Stimulated activated CD4-positive, alpha-beta T cell treated with anti-CD3 and anti-CD28 coated beads, Interleukin-4, amount 100 ng/mL, for 24 hours (primary cell): ENCODE measurements around the gene RHBDF1.

ENCODE experiments used
- DNase-seq: peaks from one replicate; pipeline ENCODE4 v3.0.0-alpha.2; 2020

The RHBDF1 gene

GRCh38 chr16:91484-91883 is 19.1 kb upstream of the RHBDF1 start:
- DNase-seq: no peak

GRCh38 chr16:89391-90302 is 17.2 kb upstream of the RHBDF1 start:
- no peak for DNase-seq

GRCh38 chr16:88613-89012 is 16.2 kb upstream of the RHBDF1 start:
- no peak for DNase-seq

DNA sequence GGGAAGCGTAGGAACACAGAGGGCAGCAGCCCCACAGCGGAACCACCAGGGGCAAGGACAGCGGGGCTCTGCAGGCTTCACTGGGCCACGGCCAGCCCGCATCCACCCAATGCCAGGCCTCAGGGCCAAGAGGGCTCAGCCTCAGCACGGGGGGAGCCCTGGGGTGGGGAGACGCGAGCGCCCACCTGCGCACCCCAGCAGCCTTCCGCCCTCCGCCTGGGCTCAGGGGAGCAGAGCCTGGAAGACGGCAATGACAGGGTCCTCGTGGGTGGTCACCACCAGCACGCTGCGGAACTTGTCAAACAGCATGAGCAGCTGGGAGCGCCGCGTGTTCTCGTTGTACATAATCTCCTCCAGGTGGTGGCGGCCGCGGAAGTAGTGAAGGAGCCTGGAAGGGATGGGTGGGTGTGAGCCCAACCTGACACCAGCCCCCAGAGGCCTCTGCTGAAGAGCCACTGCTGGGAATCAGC is 14.1 kb upstream of the RHBDF1 start:
- DNase-seq: no peak

GRCh38 chr16:85865-86264 is 13.4 kb upstream of the RHBDF1 start:
- no peak for DNase-seq

DNA sequence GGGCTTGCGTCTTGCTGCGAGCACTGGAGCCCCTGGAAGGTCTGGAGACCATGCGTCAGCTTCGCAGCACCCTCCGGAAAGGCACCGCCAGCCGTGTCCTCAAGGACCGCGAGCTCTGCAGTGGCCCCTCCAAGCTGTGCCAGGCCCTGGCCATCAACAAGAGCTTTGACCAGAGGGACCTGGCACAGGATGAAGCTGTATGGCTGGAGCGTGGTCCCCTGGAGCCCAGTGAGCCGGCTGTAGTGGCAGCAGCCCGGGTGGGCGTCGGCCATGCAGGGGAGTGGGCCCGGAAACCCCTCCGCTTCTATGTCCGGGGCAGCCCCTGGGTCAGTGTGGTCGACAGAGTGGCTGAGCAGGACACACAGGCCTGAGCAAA is 13.0 kb upstream of the RHBDF1 start:
- DNase-seq: no peak

- peak; percentile 60 for DNase-seq
Observed at GRCh38 chr16:84718-85406, 12.4 kb upstream of the RHBDF1 start.

- no peak for DNase-seq
Observed at GRCh38 chr16:83781-84615, 11.6 kb upstream of the RHBDF1 start.

DNA sequence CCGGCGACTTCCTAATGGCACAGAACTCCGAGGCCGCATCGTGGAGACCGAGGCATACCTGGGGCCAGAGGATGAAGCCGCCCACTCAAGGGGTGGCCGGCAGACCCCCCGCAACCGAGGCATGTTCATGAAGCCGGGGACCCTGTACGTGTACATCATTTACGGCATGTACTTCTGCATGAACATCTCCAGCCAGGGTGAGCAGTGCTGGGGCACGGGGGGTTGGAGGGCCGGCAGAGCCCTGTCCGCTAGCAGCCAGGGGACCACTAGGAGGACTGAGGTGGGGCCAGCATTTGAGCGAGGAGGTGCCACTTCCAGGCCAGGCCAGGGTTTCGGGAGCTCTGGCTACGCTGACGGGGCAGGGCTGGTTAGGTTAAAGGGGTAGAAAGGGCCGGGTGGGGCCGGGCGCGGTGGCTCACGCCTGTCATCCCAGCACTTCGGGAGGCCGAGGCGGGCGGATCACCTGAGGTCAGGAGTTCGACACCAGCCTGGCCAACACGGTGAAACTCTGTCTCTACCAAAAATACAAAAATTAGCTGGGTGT is 10.7 kb upstream of the RHBDF1 start:
- no peak for DNase-seq

DNA sequence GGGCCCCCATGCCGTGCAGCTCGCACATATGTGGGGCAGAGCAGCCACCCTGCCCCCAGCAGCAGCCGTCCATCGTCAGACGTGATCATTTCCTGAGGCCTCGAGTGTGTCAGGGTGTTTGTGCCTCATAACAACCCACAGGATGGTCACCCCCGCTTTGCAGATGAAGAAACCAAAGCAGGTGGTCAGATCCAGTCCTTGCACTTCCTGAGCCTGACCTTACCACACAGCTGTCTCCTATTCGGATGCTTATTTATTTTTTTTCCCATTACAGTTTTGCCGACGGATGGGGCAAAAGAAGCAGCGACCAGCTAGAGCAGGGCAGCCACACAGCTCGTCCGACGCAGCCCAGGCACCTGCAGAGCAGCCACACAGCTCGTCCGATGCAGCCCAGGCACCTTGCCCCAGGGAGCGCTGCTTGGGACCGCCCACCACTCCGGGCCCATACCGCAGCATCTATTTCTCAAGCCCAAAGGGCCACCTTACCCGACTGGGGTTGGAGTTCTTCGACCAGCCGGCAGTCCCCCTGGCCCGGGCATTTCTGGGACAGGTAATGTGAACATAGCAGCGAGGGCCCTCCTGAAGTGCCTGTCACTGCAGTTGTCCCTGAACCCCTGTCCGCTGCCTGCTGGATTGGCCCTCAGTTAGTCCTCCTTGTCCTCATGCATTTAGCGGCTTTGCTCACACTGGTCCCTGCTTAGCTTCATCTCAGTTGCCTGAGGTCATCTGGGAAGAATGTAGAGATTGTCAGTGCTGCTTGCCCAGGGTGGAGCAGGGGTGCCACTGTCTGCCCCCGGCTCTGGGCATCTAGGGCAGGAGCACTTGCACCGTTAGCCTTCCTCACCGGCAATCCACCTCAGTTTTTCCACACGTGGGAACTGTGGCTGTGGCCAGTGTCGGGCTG is 7.0 kb upstream of the RHBDF1 start:
- no peak for DNase-seq

- no peak for DNase-seq
Observed at GRCh38 chr16:78444-79150, 6.2 kb upstream of the RHBDF1 start.

GRCh38 chr16:77807-78443 is 5.5 kb upstream of the RHBDF1 start, which contains the start of gene MPG:
MPG (plus strand) TSS chr16:78225; CDS start chr16:78310, 85 bp downstream.
- peak; percentile 85 for DNase-seq

GRCh38 chr16:77273-77806 is 4.9 kb upstream of the RHBDF1 start:
- DNase-seq: peak; percentile 33

DNA sequence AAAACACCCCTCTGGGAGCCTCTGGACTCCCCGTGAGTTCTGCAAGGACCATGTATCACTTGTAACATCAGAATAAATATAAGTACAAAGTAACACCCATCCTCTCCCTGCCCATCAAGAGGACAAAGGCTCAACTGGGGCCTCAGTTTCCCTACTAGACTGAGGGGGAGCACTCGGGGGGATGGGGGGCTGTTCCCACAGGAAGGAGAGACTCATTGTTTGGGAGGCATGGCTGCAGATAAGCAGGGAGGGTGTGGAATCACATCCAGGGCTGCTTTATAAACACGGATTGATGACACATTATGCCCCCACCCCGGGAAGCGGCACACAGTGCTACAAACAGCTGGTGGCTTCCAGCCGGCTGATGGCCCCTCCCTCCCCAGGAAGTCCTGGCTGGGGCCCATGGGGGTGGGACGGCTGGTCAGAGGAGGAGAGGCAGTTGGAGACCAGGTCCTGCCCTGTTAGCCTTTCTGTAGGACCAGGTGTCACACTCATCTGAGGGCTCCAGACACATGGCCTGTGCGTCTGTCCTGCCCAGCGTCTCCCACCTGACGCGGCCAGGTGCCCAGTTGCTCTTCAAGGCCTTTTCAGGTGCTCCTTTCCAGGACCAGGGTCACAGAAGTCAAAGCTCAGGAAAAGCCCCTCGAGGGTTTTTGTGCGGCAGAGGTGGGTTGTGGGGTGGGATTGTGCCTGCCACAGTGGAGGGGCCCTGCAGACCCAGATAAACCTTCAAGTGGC is 4.3 kb upstream of the RHBDF1 start:
- DNase-seq: no peak

- no peak for DNase-seq
Observed at GRCh38 chr16:75580-76501, 3.4 kb upstream of the RHBDF1 start.

- DNase-seq: no peak
Observed at GRCh38 chr16:74747-75334, 2.4 kb upstream of the RHBDF1 start.

DNA sequence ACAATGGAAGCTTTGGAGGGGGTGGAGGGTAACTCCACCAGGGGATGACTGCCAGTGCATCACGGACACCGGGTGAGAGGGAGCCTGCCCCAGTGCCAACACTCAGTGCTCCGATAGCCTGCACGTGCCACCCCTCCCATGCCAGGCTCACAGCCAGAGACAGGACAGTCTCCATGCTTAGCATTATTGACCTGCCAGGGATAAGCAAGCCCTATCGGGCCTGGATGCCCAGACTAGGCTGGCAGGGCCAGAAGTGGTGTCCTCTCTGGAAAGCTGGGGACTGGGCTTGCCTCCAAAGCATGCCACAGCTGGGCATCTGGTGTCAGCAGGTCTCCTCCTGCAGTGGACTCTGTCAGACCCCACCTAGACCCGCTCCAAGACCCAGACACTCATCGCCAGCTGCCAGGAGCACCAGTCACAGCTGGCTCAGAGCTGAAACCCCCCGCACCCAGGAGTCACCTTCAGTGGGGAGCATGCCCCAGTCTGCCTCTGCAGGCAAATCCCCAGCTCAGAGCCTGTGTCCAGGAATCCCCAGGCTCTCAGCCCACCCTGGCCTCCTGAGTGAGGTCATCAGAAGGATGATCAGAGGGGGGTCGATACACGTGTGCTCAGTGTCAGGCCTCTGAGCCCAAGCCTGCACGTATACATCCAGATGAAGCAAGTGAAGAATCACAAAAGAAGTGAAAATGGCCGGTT is 1.8 kb upstream of the RHBDF1 start:
- DNase-seq: no peak
